Spleen (tissue), 7 donors: ENCODE measurements around the gene KIAA0753.

Experiments
- CTCF ChIP-seq, 11 experiments: fragments of 200-600 bp in 7 of 11; fragments of 450-650 bp in 4 of 11; sonication (generic) in 4 of 11; IDR thresholded peaks in 8 of 11; conservative IDR thresholded peaks in 3 of 11; 1 replicate in 7 of 11; 2 replicates in 4 of 11; pipeline versions ENCODE4 v1.4.0 to v1.8.0; 2016 to 2021; ENCODE audit warnings: antibody characterized with exemption in 11 of 11, inconsistent platforms in 4 of 11, mild to moderate bottlenecking in 1 of 11
- POLR2A ChIP-seq, 3 donors: fragments of 450-650 bp; IDR thresholded peaks; one replicate each; pipeline ENCODE4 v1.5.1; 2017; ENCODE audit warnings: antibody characterized with exemption in 3 of 3, mild to moderate bottlenecking in 1 of 3
- POLR2AphosphoS5 ChIP-seq, 3 donors: sonication (generic); formaldehyde crosslinking; IDR thresholded peaks; one replicate each; pipeline ENCODE4 v1.5.1; 2017; ENCODE audit warnings: antibody characterized with exemption in 3 of 3
- donor health status: DM: no; HTN: no; CAD: no; lungs with moderate emphysema.
- donor health status: DM: no; HTN: no; CAD: no.
- donor health status: DM: no; HTN: no; CAD: no.

- TF ChIP-seq CTCF (IDR thresholded peaks at IDR 0.05 in 8 of 11, conservative IDR thresholded peaks at IDR 0.05 in 3 of 11), result no peak
- peak in 2 of 3 donors; percentile 69 to 79 for TF ChIP-seq POLR2AphosphoS5 (IDR thresholded peaks at IDR 0.05)
- TF ChIP-seq POLR2A (IDR thresholded peaks at IDR 0.05), result no peak
Observed at GRCh38 chr17:6559753-6560215, 80.7 kb downstream of the KIAA0753 start.
